Type B pancreatic cell (in vitro differentiated cells): ENCODE results near the gene HMCN2. TPM values are rescaled to one million over a fixed set of nuclear protein-coding genes. Genes with fewer than 3 reads are reported as not detected.

Experiments used
- DNase-seq: peaks from one replicate; pipeline ENCODE4 v3.0.0; 2021; ENCODE audit warnings: mixed read lengths; ENCODE audit not compliant: unreplicated experiment; ENCODE audit errors: extremely low spot score
- H3K27ac Mint-ChIP-seq: 2 replicates; pipeline ENCODE4 v1.8.0; 2021; ENCODE audit warnings: mild to moderate bottlenecking, mixed read lengths
- H3K27me3 Mint-ChIP-seq: 2 replicates; pipeline ENCODE4 v1.8.0; 2021; ENCODE audit warnings: mixed read lengths
- H3K36me3 Mint-ChIP-seq: 2 replicates; pipeline ENCODE4 v1.8.0; 2021; ENCODE audit warnings: mixed read lengths
- H3K4me1 Mint-ChIP-seq: one replicate; pipeline ENCODE4 v1.8.0; 2021; ENCODE audit warnings: mixed read lengths; ENCODE audit not compliant: unreplicated experiment
- H3K4me3 Mint-ChIP-seq: 2 replicates; pipeline ENCODE4 v1.8.0; 2021; ENCODE audit warnings: mild to moderate bottlenecking, mixed read lengths
- H3K9me3 Mint-ChIP-seq: 2 replicates; pipeline ENCODE4 v1.8.0; 2021; ENCODE audit warnings: mixed read lengths
- total RNA-seq: library from RNA; stranded (reverse); gene quantifications from 2 replicates; pipeline ENCODE4 v1.2.1, GENCODE V29; 2021; ENCODE audit warnings: low replicate concordance
- TF ChIP-seq, protein P1 (sequence below): fragments of 200-600 bp; sonication (generic); conservative IDR thresholded peaks from 2 replicates; pipeline ENCODE4 v1.5.0; 2021; ENCODE audit warnings: antibody characterized with exemption, mild to moderate bottlenecking

Gene HMCN2
- total RNA-seq, 1 donor from 2014 or later, result 0.12 TPM

DNA sequence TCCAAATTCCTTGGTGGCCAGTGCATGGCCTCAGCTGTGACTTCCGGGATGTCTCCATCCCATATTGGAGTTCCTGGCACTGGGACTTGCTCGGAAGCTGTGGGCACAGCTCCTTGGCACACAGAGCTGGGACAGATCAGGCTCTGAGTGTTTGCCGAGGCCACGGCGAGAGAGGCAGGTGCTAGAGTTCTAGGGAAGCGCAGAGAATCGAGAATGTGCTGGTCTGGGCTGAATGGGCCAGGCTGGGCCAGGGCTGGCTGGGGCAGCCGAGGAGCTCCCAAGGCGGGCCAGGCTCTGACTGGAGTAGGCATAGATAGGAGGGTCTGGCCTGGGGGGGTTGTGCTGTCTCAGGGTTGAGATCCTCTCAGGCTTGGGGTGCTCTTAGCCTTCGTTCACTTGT is 45.4 kb downstream of the HMCN2 start:
- Mint-ChIP-seq H3K4me3 (no peak overlapping the region), H3K36me3 (no peaks in the 10 kb centered on the region), H3K4me1 (peaks cover 4% of the 10 kb centered on the region), H3K27me3 (peaks cover 5% of the 10 kb centered on the region), H3K9me3 (no peaks in the 10 kb centered on the region), H3K27ac (no peak overlapping the region)
- DNase-seq, result no peak
- TF ChIP-seq, protein P1, sequence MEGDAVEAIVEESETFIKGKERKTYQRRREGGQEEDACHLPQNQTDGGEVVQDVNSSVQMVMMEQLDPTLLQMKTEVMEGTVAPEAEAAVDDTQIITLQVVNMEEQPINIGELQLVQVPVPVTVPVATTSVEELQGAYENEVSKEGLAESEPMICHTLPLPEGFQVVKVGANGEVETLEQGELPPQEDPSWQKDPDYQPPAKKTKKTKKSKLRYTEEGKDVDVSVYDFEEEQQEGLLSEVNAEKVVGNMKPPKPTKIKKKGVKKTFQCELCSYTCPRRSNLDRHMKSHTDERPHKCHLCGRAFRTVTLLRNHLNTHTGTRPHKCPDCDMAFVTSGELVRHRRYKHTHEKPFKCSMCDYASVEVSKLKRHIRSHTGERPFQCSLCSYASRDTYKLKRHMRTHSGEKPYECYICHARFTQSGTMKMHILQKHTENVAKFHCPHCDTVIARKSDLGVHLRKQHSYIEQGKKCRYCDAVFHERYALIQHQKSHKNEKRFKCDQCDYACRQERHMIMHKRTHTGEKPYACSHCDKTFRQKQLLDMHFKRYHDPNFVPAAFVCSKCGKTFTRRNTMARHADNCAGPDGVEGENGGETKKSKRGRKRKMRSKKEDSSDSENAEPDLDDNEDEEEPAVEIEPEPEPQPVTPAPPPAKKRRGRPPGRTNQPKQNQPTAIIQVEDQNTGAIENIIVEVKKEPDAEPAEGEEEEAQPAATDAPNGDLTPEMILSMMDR, result no peak

DNA sequence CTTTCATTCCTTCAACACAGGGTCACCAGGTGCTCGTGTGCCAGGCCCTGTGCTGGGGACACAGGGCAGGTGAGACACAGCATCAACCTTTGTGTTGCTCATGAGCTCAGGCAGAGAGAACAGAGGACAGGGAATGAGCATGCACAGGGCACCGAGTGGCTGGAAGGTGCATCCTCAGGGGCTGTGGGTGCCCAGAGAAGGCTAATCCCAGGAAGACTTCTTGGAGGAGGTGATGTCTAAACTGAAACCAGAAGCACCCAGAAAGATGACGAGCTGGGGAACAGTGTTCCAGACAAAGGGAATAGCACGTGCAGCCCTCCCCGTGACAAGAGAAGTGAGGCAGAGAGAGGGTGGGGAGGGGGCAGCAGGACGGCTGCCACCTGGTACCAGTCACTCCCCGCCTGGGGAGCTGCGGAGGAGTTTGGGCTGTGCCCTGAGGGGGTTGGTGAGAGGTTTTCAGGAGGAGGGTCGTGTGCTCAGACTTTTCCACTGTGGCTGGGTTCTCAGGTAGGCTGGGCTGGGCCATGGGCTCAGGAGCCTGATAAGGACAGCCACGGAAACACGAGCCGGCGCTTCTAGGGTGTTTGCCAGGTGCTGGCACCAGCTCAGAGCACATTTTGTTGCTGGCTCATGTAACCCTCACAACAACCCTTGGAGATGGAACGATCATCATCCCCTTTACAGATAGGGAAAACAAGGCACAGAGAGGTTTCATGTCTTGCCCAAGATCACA is 46.0 kb downstream of the HMCN2 start:
- Mint-ChIP-seq H3K4me3 (no peak overlapping the region), H3K4me1 (peaks cover 4% of the 10 kb centered on the region), H3K36me3 (no peaks in the 10 kb centered on the region), H3K9me3 (no peaks in the 10 kb centered on the region), H3K27ac (no peak overlapping the region), H3K27me3 (peaks cover 6% of the 10 kb centered on the region)
- no peak for DNase-seq
- TF ChIP-seq, protein P1, result no peak

GRCh38 chr9:130313103-130313858 is 47.7 kb downstream of the HMCN2 start:
- DNase-seq, result no peak
- Mint-ChIP-seq H3K4me3 (no peak overlapping the region), H3K36me3 (no peaks in the 10 kb centered on the region), H3K9me3 (no peaks in the 10 kb centered on the region), H3K4me1 (peaks cover 9% of the 10 kb centered on the region), H3K27ac (no peak overlapping the region), H3K27me3 (peaks cover 18% of the 10 kb centered on the region)
- TF ChIP-seq, protein P1, result no peak

GRCh38 chr9:130315446-130316226 is 50.1 kb downstream of the HMCN2 start:
- H3K27ac Mint-ChIP-seq, result no peak overlapping the region
- TF ChIP-seq, protein P1, result no peak

DNA sequence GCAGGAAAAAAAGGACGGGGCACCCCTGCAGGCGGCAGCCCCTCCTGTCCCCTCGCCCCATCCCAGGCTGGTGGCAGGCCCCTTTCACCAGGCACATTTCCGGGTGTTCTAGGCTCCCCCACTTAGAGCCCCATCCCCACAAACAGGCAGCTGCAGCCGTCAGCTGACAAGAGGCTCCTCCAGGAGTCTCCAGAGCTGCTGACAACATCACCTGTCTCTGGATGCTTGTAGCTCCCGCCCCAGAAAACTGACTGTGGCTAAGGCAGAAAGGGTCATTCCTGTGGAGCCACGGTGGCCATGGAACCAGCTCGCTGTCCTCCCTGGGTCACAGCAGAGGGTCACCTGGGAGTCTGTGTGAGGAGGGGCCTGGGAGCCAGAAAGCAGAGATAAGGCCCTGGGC is 50.9 kb downstream of the HMCN2 start:
- DNase-seq, result no peak
- H3K36me3 Mint-ChIP-seq, result no peaks in the 10 kb centered on the region
- no peaks in the 10 kb centered on the region for H3K9me3 Mint-ChIP-seq
- peaks cover 36% of the 10 kb centered on the region for H3K27me3 Mint-ChIP-seq
- H3K4me3 Mint-ChIP-seq, result no peak overlapping the region
- TF ChIP-seq, protein P1, result no peak
- H3K4me1 Mint-ChIP-seq, result peaks cover 14% of the 10 kb centered on the region
- H3K27ac Mint-ChIP-seq, result no peak overlapping the region

More at GRCh38 chr9:130315446-130316226, 50.1 kb downstream of the HMCN2 start:
- DNase-seq, result no peak
- Mint-ChIP-seq H3K27me3 (peaks cover 28% of the 10 kb centered on the region), H3K4me1 (peaks cover 9% of the 10 kb centered on the region), H3K9me3 (no peaks in the 10 kb centered on the region), H3K36me3 (no peaks in the 10 kb centered on the region), H3K4me3 (no peak overlapping the region)
